Ovary (tissue), 3 donors: ENCODE measurements around the gene PRLR.
"Not testable (repeated sequence)": the region's sequence is repeated elsewhere in the genome, so short reads cannot be mapped to it uniquely, and the experiment has no call there.

ENCODE experiments used
- POLR2A ChIP-seq: fragments of 450-650 bp; IDR thresholded peaks from one replicate; pipeline ENCODE4 v1.6.1; 2017; ENCODE audit warnings: antibody characterized with exemption, mild to moderate bottlenecking, moderate library complexity
- TF ChIP-seq, protein P1 (sequence below), 3 donors: fragments of 450-650 bp in 2 of 3; fragments of 200-600 bp in 1 of 3; IDR thresholded peaks; one replicate each; pipeline versions ENCODE4 v1.5.1 to v1.8.0; 2016 to 2022; ENCODE audit warnings: antibody characterized with exemption in 3 of 3, mild to moderate bottlenecking in 1 of 3
- donor health status: DM: no; HTN: no; CAD: no.

DNA sequence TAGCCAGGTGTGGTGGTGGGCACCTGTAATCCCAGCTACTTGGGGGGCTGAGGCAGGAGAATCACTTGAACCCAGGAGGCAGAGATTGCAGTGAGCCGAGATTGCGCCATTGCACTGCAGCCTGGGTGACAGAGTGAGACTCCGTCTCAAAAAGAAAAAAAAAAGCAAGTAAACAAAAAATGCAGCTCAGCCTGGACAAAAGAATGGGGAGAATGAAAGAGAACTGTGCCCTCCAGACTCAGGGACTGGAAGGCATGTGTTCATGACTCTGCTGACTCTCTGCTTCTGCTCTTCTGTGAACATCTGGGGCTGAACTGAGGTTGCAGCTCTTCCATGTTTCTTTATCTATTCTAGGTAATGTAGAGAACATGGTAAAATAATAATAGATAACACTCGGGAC lies 194.4 kb downstream of the PRLR start:
- TF ChIP-seq, protein P1, sequence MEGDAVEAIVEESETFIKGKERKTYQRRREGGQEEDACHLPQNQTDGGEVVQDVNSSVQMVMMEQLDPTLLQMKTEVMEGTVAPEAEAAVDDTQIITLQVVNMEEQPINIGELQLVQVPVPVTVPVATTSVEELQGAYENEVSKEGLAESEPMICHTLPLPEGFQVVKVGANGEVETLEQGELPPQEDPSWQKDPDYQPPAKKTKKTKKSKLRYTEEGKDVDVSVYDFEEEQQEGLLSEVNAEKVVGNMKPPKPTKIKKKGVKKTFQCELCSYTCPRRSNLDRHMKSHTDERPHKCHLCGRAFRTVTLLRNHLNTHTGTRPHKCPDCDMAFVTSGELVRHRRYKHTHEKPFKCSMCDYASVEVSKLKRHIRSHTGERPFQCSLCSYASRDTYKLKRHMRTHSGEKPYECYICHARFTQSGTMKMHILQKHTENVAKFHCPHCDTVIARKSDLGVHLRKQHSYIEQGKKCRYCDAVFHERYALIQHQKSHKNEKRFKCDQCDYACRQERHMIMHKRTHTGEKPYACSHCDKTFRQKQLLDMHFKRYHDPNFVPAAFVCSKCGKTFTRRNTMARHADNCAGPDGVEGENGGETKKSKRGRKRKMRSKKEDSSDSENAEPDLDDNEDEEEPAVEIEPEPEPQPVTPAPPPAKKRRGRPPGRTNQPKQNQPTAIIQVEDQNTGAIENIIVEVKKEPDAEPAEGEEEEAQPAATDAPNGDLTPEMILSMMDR (IDR thresholded peaks at IDR 0.05): not testable (repeated sequence)
- TF ChIP-seq POLR2A: not testable (repeated sequence)
